Measurements from ENCODE around the gene CPHXL2.

Gene CPHXL2

DNA sequence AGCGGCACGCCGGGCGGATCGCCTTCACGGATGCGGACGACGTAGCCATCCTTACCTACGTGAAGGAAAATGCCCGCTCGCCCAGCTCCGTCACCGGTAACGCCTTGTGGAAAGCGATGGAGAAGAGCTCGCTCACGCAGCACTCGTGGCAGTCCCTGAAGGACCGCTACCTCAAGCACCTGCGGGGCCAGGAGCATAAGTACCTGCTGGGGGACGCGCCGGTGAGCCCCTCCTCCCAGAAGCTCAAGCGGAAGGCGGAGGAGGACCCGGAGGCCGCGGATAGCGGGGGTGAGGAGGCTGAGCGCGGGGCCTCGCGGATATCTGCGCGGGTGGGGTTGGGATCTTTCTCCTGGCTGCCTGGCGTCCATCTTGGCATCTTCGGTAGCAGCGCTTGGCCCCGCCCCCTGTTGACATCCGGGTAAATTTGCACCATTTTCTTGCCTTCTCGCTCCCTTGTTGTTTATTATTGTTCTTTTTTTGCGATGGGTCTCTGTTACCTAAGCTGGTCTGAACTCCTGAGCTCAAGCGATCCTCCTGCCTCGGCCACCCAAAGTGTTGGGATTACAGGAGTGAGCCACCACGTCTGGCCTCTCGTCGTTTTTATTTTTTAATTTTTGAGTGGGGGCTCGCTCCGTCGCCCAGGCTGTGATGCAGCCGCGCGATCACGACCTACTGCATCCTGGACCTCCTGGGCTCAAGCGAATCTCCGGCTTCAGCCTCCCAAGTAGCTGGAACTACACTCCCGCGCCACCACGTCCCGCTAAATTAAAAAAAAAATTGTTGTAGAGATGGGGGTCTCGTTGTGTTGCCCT lies 28.3 kb downstream of the CPHXL2 start (continued):
- TF ChIP-seq, protein P1, sequence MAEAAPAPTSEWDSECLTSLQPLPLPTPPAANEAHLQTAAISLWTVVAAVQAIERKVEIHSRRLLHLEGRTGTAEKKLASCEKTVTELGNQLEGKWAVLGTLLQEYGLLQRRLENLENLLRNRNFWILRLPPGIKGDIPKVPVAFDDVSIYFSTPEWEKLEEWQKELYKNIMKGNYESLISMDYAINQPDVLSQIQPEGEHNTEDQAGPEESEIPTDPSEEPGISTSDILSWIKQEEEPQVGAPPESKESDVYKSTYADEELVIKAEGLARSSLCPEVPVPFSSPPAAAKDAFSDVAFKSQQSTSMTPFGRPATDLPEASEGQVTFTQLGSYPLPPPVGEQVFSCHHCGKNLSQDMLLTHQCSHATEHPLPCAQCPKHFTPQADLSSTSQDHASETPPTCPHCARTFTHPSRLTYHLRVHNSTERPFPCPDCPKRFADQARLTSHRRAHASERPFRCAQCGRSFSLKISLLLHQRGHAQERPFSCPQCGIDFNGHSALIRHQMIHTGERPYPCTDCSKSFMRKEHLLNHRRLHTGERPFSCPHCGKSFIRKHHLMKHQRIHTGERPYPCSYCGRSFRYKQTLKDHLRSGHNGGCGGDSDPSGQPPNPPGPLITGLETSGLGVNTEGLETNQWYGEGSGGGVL (tag by site-specific recombination; IDR thresholded peaks at IDR 0.05) = 0 out of 2 replicates have a peak, but pooled peaks have one; percentile 19
- TF ChIP-seq OSR2 (tag by site-specific recombination; IDR thresholded peaks at IDR 0.05) (peak; percentile 42), ZNF175 (tag by site-specific recombination; IDR thresholded peaks at IDR 0.05) (no peak), EGR2 (tag by site-specific recombination; IDR thresholded peaks at IDR 0.05; ENCODE audit: low read depth) (peak; percentile 66), SP2 (tag by site-specific recombination; IDR thresholded peaks at IDR 0.05) (peak; percentile 67), ZXDB (tag by site-specific recombination; IDR thresholded peaks at IDR 0.05) (peak; percentile 36), HOXD13 (CRISPR knock-in tag; IDR thresholded peaks at IDR 0.05; ENCODE audit: borderline replicate concordance) (no peak), ZNF76 (tag by site-specific recombination; IDR thresholded peaks at IDR 0.05; ENCODE audit: borderline replicate concordance, low read depth) (peak; percentile 62; the same call in 1 of the 2 replicates), ZBTB20 (tag by site-specific recombination; IDR thresholded peaks at IDR 0.05) (peak; percentile 90), ZNF335 (tag by site-specific recombination; conservative IDR thresholded peaks at IDR 0.05) (peak; percentile 91), YY2 (tag by site-specific recombination; IDR thresholded peaks at IDR 0.05) (peak; percentile 49; the same call in 1 of the 2 replicates), ZNF677 (tag by site-specific recombination; IDR thresholded peaks at IDR 0.05) (no peak), ZBTB17 (tag by site-specific recombination; IDR thresholded peaks at IDR 0.05) (peak; percentile 10; the same call in 1 of the 2 replicates), ZNF610 (tag by site-specific recombination; IDR thresholded peaks at IDR 0.05; ENCODE audit: borderline replicate concordance) (0 out of 2 replicates have a peak, but pooled peaks have one; percentile 26), FEZF1 (tag by site-specific recombination; IDR thresholded peaks at IDR 0.05) (peak; percentile 80), SP3 (tag by site-specific recombination; IDR thresholded peaks at IDR 0.05) (peak; percentile 70), KLF9 (tag by site-specific recombination; IDR thresholded peaks at IDR 0.05; ENCODE audit: low read depth) (peak; percentile 71), ZNF366 (tag by site-specific recombination; conservative IDR thresholded peaks at IDR 0.05) (peak; percentile 62), KLF16 (tag by site-specific recombination; IDR thresholded peaks at IDR 0.05) (peak; percentile 48; the same call in 1 of the 2 replicates)
- TF ChIP-seq, protein P2, sequence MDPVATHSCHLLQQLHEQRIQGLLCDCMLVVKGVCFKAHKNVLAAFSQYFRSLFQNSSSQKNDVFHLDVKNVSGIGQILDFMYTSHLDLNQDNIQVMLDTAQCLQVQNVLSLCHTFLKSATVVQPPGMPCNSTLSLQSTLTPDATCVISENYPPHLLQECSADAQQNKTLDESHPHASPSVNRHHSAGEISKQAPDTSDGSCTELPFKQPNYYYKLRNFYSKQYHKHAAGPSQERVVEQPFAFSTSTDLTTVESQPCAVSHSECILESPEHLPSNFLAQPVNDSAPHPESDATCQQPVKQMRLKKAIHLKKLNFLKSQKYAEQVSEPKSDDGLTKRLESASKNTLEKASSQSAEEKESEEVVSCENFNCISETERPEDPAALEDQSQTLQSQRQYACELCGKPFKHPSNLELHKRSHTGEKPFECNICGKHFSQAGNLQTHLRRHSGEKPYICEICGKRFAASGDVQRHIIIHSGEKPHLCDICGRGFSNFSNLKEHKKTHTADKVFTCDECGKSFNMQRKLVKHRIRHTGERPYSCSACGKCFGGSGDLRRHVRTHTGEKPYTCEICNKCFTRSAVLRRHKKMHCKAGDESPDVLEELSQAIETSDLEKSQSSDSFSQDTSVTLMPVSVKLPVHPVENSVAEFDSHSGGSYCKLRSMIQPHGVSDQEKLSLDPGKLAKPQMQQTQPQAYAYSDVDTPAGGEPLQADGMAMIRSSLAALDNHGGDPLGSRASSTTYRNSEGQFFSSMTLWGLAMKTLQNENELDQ (tag by site-specific recombination; IDR thresholded peaks at IDR 0.05; ENCODE audit: low read depth) = no peak
- TF ChIP-seq, protein P3, sequence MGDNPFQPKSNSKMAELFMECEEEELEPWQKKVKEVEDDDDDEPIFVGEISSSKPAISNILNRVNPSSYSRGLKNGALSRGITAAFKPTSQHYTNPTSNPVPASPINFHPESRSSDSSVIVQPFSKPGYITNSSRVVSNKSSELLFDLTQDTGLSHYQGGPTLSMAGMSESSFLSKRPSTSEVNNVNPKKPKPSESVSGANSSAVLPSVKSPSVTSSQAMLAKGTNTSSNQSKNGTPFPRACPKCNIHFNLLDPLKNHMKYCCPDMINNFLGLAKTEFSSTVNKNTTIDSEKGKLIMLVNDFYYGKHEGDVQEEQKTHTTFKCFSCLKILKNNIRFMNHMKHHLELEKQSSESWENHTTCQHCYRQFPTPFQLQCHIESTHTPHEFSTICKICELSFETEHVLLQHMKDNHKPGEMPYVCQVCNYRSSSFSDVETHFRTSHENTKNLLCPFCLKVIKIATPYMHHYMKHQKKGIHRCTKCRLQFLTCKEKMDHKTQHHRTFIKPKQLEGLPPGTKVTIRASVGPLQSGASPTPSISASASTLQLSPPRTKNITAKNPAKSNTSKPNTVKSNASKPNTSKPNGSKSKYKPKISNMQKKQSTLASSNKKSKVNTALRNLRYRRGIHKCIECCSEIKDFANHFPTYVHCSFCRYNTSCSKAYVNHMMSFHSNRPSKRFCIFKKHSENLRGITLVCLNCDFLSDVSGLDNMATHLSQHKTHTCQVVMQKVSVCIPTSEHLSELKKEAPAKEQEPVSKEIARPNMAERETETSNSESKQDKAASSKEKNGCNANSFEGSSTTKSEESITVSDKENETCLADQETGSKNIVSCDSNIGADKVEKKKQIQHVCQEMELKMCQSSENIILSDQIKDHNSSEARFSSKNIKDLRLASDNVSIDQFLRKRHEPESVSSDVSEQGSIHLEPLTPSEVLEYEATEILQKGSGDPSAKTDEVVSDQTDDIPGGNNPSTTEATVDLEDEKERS (tag by site-specific recombination; IDR thresholded peaks at IDR 0.05) = no peak
- TF ChIP-seq, protein P4, sequence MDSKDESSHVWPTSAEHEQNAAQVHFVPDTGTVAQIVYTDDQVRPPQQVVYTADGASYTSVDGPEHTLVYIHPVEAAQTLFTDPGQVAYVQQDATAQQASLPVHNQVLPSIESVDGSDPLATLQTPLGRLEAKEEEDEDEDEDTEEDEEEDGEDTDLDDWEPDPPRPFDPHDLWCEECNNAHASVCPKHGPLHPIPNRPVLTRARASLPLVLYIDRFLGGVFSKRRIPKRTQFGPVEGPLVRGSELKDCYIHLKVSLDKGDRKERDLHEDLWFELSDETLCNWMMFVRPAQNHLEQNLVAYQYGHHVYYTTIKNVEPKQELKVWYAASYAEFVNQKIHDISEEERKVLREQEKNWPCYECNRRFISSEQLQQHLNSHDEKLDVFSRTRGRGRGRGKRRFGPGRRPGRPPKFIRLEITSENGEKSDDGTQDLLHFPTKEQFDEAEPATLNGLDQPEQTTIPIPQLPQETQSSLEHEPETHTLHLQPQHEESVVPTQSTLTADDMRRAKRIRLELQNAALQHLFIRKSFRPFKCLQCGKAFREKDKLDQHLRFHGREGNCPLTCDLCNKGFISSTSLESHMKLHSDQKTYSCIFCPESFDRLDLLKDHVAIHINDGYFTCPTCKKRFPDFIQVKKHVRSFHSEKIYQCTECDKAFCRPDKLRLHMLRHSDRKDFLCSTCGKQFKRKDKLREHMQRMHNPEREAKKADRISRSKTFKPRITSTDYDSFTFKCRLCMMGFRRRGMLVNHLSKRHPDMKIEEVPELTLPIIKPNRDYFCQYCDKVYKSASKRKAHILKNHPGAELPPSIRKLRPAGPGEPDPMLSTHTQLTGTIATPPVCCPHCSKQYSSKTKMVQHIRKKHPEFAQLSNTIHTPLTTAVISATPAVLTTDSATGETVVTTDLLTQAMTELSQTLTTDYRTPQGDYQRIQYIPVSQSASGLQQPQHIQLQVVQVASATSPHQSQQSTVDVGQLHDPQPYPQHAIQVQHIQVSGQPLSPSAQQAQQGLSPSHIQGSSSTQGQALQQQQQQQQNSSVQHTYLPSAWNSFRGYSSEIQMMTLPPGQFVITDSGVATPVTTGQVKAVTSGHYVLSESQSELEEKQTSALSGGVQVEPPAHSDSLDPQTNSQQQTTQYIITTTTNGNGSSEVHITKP (tag by site-specific recombination; IDR thresholded peaks at IDR 0.05) = no peak
- TF ChIP-seq, protein P5, sequence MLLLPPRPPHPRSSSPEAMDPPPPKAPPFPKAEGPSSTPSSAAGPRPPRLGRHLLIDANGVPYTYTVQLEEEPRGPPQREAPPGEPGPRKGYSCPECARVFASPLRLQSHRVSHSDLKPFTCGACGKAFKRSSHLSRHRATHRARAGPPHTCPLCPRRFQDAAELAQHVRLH (tag by site-specific recombination; IDR thresholded peaks at IDR 0.05) = 0 out of 2 replicates have a peak, but pooled peaks have one; percentile 22
- TF ChIP-seq, protein P6, sequence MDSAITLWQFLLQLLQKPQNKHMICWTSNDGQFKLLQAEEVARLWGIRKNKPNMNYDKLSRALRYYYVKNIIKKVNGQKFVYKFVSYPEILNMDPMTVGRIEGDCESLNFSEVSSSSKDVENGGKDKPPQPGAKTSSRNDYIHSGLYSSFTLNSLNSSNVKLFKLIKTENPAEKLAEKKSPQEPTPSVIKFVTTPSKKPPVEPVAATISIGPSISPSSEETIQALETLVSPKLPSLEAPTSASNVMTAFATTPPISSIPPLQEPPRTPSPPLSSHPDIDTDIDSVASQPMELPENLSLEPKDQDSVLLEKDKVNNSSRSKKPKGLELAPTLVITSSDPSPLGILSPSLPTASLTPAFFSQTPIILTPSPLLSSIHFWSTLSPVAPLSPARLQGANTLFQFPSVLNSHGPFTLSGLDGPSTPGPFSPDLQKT (IDR thresholded peaks at IDR 0.05; ENCODE audit: borderline replicate concordance, low read depth, low read length) = no peak
- TF ChIP-seq, protein P7, sequence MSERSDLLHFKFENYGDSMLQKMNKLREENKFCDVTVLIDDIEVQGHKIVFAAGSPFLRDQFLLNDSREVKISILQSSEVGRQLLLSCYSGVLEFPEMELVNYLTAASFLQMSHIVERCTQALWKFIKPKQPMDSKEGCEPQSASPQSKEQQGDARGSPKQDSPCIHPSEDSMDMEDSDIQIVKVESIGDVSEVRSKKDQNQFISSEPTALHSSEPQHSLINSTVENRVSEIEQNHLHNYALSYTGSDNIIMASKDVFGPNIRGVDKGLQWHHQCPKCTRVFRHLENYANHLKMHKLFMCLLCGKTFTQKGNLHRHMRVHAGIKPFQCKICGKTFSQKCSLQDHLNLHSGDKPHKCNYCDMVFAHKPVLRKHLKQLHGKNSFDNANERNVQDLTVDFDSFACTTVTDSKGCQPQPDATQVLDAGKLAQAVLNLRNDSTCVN (tag by site-specific recombination; optimal IDR thresholded peaks at IDR 0.05) = peak; percentile 81
